GM10266 (cell line): ENCODE results near the gene GLOD4.
A peak's percentile ranks its signal among the peaks of the same experiment; 100 is the strongest.
"Not testable (repeated sequence)": the region's sequence is repeated elsewhere in the genome, so short reads cannot be mapped to it uniquely, and the experiment has no call there.

Experiments used
- DNase-seq: peaks from one replicate; pipeline ENCODE4 v3.0.0; 2012; ENCODE audit errors: extremely low spot score
- TF ChIP-seq, protein P1 (sequence below): IDR thresholded peaks from 2 replicates; pipeline ENCODE4 v1.5.1; 2012; ENCODE audit warnings: mild to moderate bottlenecking, low read depth; ENCODE audit not compliant: control insufficient read depth, insufficient read depth; ENCODE audit errors: missing control alignments

The GLOD4 gene

DNA sequence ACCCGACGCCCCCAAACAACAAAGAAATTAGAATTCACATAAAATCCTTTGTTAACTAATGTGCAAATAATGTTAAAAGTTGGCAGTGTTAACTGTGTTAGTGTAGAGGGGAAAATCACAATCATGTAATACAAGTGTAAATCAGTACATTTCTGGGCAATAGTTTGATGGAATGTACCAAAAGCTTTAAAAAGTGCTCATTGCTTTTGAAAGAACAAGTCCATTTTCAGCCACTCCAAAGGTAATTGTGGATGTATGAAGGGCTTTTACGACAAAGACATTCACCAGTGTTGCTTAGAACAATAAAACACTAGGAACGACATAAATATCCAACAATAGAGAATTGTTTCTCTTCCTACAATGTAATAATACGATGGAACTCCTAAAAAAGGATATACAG is 9.1 kb downstream of the GLOD4 start:
- TF ChIP-seq, protein P1, sequence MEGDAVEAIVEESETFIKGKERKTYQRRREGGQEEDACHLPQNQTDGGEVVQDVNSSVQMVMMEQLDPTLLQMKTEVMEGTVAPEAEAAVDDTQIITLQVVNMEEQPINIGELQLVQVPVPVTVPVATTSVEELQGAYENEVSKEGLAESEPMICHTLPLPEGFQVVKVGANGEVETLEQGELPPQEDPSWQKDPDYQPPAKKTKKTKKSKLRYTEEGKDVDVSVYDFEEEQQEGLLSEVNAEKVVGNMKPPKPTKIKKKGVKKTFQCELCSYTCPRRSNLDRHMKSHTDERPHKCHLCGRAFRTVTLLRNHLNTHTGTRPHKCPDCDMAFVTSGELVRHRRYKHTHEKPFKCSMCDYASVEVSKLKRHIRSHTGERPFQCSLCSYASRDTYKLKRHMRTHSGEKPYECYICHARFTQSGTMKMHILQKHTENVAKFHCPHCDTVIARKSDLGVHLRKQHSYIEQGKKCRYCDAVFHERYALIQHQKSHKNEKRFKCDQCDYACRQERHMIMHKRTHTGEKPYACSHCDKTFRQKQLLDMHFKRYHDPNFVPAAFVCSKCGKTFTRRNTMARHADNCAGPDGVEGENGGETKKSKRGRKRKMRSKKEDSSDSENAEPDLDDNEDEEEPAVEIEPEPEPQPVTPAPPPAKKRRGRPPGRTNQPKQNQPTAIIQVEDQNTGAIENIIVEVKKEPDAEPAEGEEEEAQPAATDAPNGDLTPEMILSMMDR = no peak
- no peak for DNase-seq

DNA sequence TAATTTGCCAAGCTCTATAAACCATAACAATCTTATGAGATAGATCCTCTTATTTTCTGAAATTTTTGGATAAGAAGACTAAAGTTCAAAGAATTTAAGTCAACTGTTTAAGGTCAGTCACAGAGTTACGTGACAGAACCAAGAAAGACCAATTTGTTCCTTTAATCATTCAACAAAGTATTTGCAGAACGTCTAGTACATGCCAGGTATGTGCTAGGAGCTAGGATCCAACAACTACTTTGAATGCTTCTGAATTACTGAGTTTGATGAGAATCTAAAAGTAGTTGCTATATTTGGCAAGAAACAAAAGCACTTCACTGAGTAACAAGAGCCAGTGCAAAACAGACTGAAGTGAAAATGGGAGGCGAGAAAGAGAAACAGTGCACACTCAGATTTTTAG is 15.0 kb downstream of the GLOD4 start:
- TF ChIP-seq, protein P1 = no peak
- DNase-seq = no peak

DNA sequence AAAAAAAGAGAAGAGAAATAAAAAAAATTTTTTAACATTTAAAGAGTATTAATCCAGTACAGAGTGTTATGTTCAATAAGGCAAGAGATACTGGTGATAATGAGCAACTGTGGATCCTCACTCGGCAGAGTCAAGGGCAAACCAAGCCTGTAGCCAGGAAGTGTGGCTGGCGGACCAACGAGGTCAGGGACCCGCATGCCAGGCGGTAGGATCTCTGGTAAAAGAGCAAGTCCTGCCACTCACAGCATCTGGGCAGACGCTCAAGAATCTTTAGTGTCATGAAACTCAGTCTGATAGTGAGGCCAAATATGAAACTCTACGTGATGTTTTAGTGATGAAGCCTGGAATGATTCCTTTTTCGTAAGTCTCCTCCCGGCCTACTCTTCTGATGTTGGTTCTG is 21.7 kb downstream of the GLOD4 start:
- TF ChIP-seq, protein P1 = no peak
- no peak for DNase-seq

DNA sequence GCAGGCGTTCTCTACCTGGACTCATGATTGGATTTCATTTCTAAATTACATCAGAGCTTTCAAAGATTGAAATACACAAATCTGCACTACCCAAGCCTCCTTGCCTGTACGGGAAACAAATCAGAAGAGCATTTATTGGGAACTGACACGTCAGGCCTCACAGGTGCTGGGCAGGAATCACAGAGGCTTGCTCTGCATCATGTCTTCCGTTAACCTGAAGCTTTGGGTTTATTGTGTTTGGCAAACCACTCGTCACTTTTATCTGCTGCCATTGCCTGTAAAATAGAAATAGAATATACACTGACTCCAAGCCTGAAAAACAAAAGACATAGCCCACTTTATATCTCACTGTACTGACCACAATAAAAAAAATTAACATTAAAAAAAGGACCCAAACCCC is 22.1 kb downstream of the GLOD4 start:
- TF ChIP-seq, protein P1 = no peak
- no peak for DNase-seq

DNA sequence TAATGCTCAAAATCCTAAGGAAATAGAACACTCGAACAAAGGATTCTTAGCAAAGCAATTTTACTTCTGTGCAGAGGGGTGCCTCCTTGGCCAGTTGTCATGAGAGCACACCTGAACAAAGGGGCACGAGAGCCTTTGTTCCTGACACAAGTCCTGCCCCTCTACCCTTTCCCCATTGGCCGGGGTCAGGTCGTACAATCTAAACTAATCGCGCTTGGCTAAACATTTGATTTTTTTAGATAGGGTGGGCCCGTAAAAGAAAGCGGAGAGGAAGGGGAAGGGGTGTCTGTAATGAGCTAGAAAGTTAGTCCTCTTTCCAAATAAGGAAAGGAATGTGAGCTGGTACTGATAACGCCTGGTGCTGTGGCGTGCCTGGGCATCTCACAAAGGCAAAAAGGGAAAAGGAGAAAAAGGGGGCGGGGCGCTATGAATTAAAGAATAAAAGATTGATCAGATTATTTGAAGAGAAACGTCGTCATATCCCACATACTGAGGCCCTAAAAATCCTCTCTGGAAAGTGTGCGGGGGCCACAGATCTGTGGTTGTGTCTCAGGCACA is 26.0 kb downstream of the GLOD4 start:
- DNase-seq = not testable (repeated sequence)

DNA sequence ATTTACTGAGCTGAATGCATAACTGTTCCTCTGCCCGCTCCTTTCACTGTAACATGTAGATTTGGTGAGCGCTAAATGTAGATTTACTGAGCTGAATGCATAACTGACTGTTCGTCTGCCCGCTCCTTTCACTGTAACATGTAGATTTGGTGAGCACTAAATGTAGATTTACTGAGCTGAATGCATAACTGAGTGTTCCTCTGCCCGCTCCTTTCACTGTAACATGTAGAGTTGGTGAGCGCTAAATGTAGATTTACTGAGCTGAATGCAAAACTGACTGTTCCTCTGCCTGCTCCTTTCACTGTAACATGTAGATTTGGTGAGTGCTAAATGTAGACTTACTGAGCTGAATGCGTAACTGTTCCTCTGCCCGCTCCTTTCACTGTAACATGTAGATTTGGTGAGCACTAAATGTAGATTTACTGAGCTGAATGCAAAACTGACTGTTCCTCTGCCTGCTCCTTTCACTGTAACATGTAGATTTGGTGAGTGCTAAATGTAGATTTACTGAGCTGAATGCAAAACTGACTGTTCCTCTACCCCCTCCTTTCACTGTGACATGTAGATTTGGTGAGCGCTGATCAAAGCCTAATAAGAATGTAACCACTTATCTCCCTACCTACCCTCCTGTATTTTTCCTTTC is 26.6 kb downstream of the GLOD4 start:
- DNase-seq = not testable (repeated sequence)

DNA sequence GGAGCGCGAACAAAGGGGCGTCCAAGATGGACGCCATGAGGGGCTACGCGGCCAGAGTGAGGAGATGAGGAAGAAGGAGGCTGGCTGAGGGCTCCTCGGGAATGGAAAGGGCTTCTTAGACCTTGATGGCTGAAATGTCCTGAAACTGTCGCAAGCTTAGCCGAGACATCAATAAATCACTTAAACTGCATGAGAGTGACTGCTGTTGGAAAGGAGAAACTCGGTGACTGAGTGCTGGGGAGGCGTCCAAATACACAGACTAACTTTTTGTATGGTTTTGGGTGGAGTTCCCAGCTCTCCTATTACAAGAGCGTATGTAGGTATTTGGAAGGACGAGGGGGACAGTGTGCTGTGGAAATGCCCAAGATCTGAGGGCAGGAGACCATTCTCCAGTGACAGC is 28.7 kb downstream of the GLOD4 start:
- TF ChIP-seq, protein P1 = no peak
- no peak for DNase-seq

DNA sequence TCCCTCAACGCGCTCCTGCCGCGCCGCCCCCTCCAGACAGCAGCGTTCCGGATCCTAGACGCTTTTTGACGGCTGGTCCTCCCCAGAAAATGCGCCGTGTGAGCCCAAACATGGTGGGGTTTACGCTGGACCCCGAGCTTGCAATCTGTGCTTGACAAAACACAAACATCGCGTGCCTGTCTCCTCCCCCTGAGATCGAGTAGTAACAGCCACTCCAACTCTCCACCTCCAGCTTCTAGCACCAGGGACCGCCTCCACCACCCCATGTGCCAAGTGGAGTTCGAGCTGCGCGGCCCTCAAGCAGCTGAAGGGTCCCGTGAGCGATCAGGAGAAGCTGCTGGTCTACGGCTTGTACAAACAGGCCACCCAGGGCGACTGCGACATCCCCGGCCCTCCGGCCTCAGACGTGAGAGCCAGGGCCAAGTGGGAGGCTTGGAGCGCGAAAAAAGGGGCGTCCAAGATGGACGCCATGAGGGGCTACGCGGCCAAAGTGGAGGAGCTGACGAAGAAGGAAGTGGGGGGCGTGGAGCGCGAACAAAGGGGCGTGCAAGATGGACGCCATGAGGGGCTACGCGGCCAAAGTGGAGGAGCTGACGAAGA is 29.4 kb downstream of the GLOD4 start:
- DNase-seq = peak; percentile 40
- TF ChIP-seq, protein P1 = no peak
